GM18873 (cell line): ENCODE data around the gene ZDHHC16.

Experiments
- ATAC-seq: cut with Tn5 transposase; IDR thresholded peaks from one replicate; pipeline ENCODE4 v1.9.1; 2021; ENCODE audit warnings: mild to moderate bottlenecking, moderate library complexity, moderate number of reproducible peaks; ENCODE audit not compliant: unreplicated experiment, low FRiP score

ZDHHC16 gene

DNA sequence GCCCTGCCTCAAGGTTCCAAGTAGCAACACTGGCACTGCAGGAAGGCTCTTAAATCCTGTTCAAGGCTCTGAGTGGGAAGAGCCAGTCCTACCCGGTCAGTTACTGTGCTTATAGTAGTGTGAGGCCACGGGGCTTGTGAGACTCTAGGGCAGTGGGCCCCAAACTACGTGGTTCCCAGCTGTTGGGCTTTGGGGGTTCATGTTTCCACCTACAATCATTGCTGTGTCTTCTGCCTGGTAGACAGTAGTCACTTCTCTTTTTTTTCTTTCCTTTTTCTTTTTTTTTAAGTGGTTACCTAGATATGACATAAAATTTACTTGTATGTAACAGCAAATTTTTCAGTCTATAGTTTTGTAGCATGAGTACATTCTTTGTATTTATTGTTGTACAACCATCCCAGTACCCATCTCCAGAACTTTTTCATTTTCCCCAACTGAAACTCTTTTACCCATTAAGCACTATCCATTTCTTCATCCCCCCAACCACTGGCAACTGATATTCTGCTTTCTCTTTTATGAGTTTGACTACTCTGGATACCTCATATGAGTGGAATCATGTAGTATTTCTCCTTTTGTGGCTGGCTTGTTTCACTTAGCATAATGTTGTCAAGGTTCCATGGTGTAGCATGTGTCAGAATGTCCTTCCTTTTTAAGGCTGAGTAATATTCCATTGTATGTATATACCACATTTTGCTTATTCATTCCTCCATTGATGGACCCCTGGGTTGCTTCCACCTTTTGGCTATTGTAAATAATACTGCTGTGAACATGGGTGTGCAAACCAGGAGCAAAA is 60.4 kb downstream of the ZDHHC16 start:
- no peak for ATAC-seq
